ENCODE results near the gene KHNYN.

GRCh38 chr14:24475261-24475660 lies 45.5 kb downstream of the KHNYN start:
- TF ChIP-seq CTCF (IDR thresholded peaks at IDR 0.05) (no peak), POLR2A (IDR thresholded peaks at IDR 0.05) (no peak), POLR2AphosphoS5 (IDR thresholded peaks at IDR 0.05) (no peak)
